HepG2 (cell line): ENCODE data around the gene ZNF865. TPM values are rescaled to one million over a fixed set of nuclear protein-coding genes. Genes with fewer than 3 reads are reported as not detected.

Experiments used
- ARNTL ChIP-seq: sonication (generic); formaldehyde crosslinking; IDR thresholded peaks from 2 replicates; pipeline ENCODE4 v1.4.0; 2020; ENCODE audit warnings: mild to moderate bottlenecking, missing genetic modification reagents
- FOXA3 ChIP-seq: IDR thresholded peaks from 2 replicates; pipeline ENCODE4 v1.6.1; 2016; ENCODE audit warnings: missing genetic modification reagents, missing compliant biosample characterization
- IKZF5 ChIP-seq: IDR thresholded peaks from 2 replicates; pipeline ENCODE4 v1.6.1; 2018; ENCODE audit warnings: missing genetic modification reagents, mild to moderate bottlenecking, missing compliant biosample characterization
- NONO ChIP-seq, 2 experiments: fragments of 450-650 bp in 1 of 2; sonication (generic) in 1 of 2; formaldehyde crosslinking in 1 of 2; IDR thresholded peaks in 1 of 2; conservative IDR thresholded peaks in 1 of 2; 2 replicates each; pipeline versions ENCODE4 v1.6.1 to v1.8.0; 2017 to 2022; ENCODE audit warnings: mild to moderate bottlenecking in 1 of 2, missing genetic modification reagents in 1 of 2, moderate library complexity in 1 of 2
- NPAS2 ChIP-seq: sonication (generic); formaldehyde crosslinking; IDR thresholded peaks from 2 replicates; pipeline ENCODE4 v1.8.0; 2022; ENCODE audit warnings: mild to moderate bottlenecking, missing genetic modification reagents, borderline replicate concordance
- NRL ChIP-seq: sonication (generic); formaldehyde crosslinking; IDR thresholded peaks from 2 replicates; pipeline ENCODE4 v1.5.0; 2020; ENCODE audit warnings: missing genetic modification reagents, mild to moderate bottlenecking, moderate library complexity, borderline replicate concordance
- PAWR ChIP-seq: sonication (generic); formaldehyde crosslinking; IDR thresholded peaks from 2 replicates; pipeline ENCODE4 v1.4.0; 2020; ENCODE audit warnings: missing genetic modification reagents, mild to moderate bottlenecking, borderline replicate concordance
- RORA ChIP-seq: sonication (generic); formaldehyde crosslinking; IDR thresholded peaks from 2 replicates; pipeline ENCODE4 v1.5.0; 2020; ENCODE audit warnings: mild to moderate bottlenecking, missing genetic modification reagents, moderate library complexity
- SRSF1 ChIP-seq: fragments of 200-400 bp; formaldehyde crosslinking; optimal IDR thresholded peaks from 2 replicates; pipeline ENCODE3; 2017; ENCODE audit warnings: mild to moderate bottlenecking, low read depth, low read length, moderate library complexity
- ZBTB38 ChIP-seq: sonication (generic); formaldehyde crosslinking; IDR thresholded peaks from 2 replicates; pipeline ENCODE4 v1.5.1; 2020; ENCODE audit warnings: mild to moderate bottlenecking, missing genetic modification reagents
- ZFY ChIP-seq: sonication (generic); formaldehyde crosslinking; IDR thresholded peaks from 2 replicates; pipeline ENCODE4 v1.4.0; 2020; ENCODE audit warnings: missing genetic modification reagents
- ZNF138 ChIP-seq: sonication (generic); formaldehyde crosslinking; IDR thresholded peaks from 2 replicates; pipeline ENCODE4 v1.5.0; 2020; ENCODE audit warnings: mild to moderate bottlenecking, low read depth, missing genetic modification reagents
- ZNF207 ChIP-seq: fragments of 450-650 bp; IDR thresholded peaks from 2 replicates; pipeline ENCODE4 v1.6.1; 2016; ENCODE audit warnings: antibody characterized with exemption, borderline replicate concordance
- ZNF484 ChIP-seq: sonication (generic); formaldehyde crosslinking; IDR thresholded peaks from 2 replicates; pipeline ENCODE4 v1.5.1; 2020; ENCODE audit warnings: mild to moderate bottlenecking, low read depth, missing genetic modification reagents, borderline replicate concordance
- ZNF614 ChIP-seq: IDR thresholded peaks from 2 replicates; pipeline ENCODE4 v1.6.1; 2018; ENCODE audit warnings: missing biosample characterization, missing genetic modification reagents, inconsistent platforms, borderline replicate concordance
- ZNF615 ChIP-seq: sonication (generic); formaldehyde crosslinking; IDR thresholded peaks from 2 replicates; pipeline ENCODE4 v1.5.0; 2020; ENCODE audit warnings: mild to moderate bottlenecking, missing genetic modification reagents, borderline replicate concordance
- ZNF879 ChIP-seq: sonication (generic); formaldehyde crosslinking; IDR thresholded peaks from 2 replicates; pipeline ENCODE4 v1.8.1; 2023; ENCODE audit warnings: missing genetic modification reagents
- ZSCAN12 ChIP-seq: sonication (generic); formaldehyde crosslinking; IDR thresholded peaks from 2 replicates; pipeline ENCODE4 v1.9.0; 2021; ENCODE audit warnings: mild to moderate bottlenecking, missing genetic modification reagents
- polyA plus RNA-seq, 8 experiments: library from polyadenylated mRNA; depleted of rRNA in 3 of 8; stranded (reverse) in 7 of 8; unstranded in 1 of 8; fragments of >200 nt; fragmentation: Illumina TruSeq in 4 of 8; extraction: Trizol in 4 of 8; gene quantifications; 2 replicates each; pipeline versions ENCODE4 v1.2.1 to v1.2.3, GENCODE V29; 2011 to 2016; ENCODE audit warnings: low read depth in 4 of 8, missing spikeins in 1 of 8, mixed read lengths in 1 of 8; ENCODE audit not compliant: insufficient read depth in 1 of 8
- total RNA-seq, 5 experiments: library from RNA; depleted of rRNA; stranded (reverse); fragments of >200 nt; fragmentation: Illumina TruSeq; extraction: Trizol; gene quantifications; 2 replicates each; pipeline ENCODE4 v1.2.3, GENCODE V29; 2016; ENCODE audit warnings: low read depth in 1 of 5
- TF ChIP-seq, protein P1 (sequence below): sonication (generic); formaldehyde crosslinking; IDR thresholded peaks from 2 replicates; pipeline ENCODE4 v1.9.0; 2022; ENCODE audit warnings: low read depth, missing genetic modification reagents
- TF ChIP-seq, protein P2 (sequence below): sonication (generic); formaldehyde crosslinking; IDR thresholded peaks from 2 replicates; pipeline ENCODE4 v1.4.0; 2020; ENCODE audit warnings: mild to moderate bottlenecking, missing genetic modification reagents
- TF ChIP-seq, protein P3 (sequence below): sonication (generic); formaldehyde crosslinking; IDR thresholded peaks from 2 replicates; pipeline ENCODE4 v1.5.1; 2020; ENCODE audit warnings: mild to moderate bottlenecking, missing genetic modification reagents

Gene ZNF865
- total and polyA plus RNA-seq, 2 of the 13 experiments (the other 11 are each of a cell fraction or from before 2014, with no cell fraction given) = 0.93 to 1.0 TPM

DNA sequence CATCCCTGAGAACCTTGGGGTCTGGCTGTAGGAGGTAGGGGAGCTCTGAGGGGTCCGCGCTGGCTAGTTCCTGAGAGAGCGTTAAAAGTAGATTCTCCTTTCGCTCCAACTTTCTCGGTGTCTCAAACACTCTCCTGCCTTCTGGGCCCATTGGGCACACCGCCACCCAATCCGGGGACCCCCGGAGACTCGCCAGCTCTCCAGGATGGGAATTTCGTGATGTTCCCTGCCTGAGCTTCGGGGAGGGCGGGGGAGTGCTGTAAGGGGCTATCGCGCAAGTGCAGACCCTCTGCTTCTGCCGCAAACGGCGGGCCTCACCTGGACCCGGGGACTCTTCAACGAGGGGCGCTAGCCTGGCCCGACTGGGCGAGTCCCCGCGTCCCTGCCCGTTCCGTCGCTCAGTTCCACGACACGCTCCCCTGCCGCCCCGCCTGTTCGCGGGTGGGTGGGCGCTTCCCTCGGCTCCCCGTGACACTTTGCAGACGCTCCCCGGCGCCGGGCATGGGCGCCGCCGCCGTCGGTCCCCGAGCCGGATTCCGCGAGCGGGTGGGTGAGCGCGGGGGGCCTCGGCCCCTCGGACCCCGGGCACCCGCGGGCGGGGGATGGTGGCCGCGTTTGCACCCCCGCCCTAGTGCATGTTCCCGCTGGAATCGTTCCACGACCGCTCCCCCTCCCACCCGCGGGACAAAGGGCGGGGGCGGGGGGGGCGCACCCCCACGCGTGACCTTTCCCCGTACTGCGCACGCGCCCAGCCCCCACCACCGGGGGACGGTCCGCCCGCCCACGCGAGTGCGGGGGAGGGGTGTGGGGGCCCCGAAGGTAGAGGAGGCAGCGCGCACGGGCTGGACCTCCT is 42.5 kb downstream of the ZNF865 start, which contains the start of gene CCDC106 (continued):
- TF ChIP-seq NPAS2 (CRISPR knock-in tag) (no peak), ZNF879 (CRISPR knock-in tag) (0 out of 2 replicates have a peak, but pooled peaks have one; percentile 76), ZNF484 (CRISPR knock-in tag) (no peak), RORA (CRISPR knock-in tag) (no peak), NONO (IDR thresholded peaks at IDR 0.05) (no peak), NONO (CRISPR knock-in tag; conservative IDR thresholded peaks at IDR 0.05) (peak; percentile 61; the same call in 1 of the 2 replicates), ZNF138 (CRISPR knock-in tag) (no peak), ZSCAN12 (CRISPR knock-in tag) (0 out of 2 replicates have a peak, but pooled peaks have one; percentile 43), ZFY (CRISPR knock-in tag) (peak; percentile 56; the same call in 1 of the 2 replicates), NRL (CRISPR knock-in tag) (0 out of 2 replicates have a peak, but pooled peaks have one; percentile 19), SRSF1 (peak; percentile 38), ARNTL (CRISPR knock-in tag) (peak; percentile 65; the same call in 1 of the 2 replicates), ZNF614 (0 out of 2 replicates have a peak, but pooled peaks have one; percentile 47), ZNF207 (no peak), FOXA3 (CRISPR knock-in tag) (0 out of 2 replicates have a peak, but pooled peaks have one; percentile 6), IKZF5 (CRISPR knock-in tag) (peak; percentile 71; the same call in 1 of the 2 replicates), ZBTB38 (CRISPR knock-in tag) (peak; percentile 82; the same call in 1 of the 2 replicates), ZNF615 (no peak), PAWR (CRISPR knock-in tag) (no peak)
- TF ChIP-seq, protein P1, sequence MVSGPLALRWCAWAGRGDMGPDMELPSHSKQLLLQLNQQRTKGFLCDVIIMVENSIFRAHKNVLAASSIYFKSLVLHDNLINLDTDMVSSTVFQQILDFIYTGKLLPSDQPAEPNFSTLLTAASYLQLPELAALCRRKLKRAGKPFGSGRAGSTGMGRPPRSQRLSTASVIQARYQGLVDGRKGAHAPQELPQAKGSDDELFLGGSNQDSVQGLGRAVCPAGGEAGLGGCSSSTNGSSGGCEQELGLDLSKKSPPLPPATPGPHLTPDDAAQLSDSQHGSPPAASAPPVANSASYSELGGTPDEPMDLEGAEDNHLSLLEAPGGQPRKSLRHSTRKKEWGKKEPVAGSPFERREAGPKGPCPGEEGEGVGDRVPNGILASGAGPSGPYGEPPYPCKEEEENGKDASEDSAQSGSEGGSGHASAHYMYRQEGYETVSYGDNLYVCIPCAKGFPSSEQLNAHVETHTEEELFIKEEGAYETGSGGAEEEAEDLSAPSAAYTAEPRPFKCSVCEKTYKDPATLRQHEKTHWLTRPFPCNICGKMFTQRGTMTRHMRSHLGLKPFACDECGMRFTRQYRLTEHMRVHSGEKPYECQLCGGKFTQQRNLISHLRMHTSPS (CRISPR knock-in tag) = 0 out of 2 replicates have a peak, but pooled peaks have one; percentile 34
- TF ChIP-seq, protein P2, sequence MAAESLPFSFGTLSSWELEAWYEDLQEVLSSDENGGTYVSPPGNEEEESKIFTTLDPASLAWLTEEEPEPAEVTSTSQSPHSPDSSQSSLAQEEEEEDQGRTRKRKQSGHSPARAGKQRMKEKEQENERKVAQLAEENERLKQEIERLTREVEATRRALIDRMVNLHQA (CRISPR knock-in tag) = no peak
- TF ChIP-seq, protein P3, sequence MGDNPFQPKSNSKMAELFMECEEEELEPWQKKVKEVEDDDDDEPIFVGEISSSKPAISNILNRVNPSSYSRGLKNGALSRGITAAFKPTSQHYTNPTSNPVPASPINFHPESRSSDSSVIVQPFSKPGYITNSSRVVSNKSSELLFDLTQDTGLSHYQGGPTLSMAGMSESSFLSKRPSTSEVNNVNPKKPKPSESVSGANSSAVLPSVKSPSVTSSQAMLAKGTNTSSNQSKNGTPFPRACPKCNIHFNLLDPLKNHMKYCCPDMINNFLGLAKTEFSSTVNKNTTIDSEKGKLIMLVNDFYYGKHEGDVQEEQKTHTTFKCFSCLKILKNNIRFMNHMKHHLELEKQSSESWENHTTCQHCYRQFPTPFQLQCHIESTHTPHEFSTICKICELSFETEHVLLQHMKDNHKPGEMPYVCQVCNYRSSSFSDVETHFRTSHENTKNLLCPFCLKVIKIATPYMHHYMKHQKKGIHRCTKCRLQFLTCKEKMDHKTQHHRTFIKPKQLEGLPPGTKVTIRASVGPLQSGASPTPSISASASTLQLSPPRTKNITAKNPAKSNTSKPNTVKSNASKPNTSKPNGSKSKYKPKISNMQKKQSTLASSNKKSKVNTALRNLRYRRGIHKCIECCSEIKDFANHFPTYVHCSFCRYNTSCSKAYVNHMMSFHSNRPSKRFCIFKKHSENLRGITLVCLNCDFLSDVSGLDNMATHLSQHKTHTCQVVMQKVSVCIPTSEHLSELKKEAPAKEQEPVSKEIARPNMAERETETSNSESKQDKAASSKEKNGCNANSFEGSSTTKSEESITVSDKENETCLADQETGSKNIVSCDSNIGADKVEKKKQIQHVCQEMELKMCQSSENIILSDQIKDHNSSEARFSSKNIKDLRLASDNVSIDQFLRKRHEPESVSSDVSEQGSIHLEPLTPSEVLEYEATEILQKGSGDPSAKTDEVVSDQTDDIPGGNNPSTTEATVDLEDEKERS (CRISPR knock-in tag) = 0 out of 2 replicates have a peak, but pooled peaks have one; percentile 46
